H9 (cell line): ENCODE data around the gene SHC4. TPM values are rescaled to one million over a fixed set of nuclear protein-coding genes. Genes with fewer than 3 reads are reported as not detected.

ENCODE experiments used
- DNase-seq: peaks from one replicate; pipeline ENCODE4 v3.0.0-alpha.2; 2017
- H2AFZ ChIP-seq: one replicate; pipeline ENCODE4 v1.6.1; 2013; ENCODE audit warnings: mild to moderate bottlenecking, low read length, control low read depth, moderate library complexity
- H2AK5ac ChIP-seq: 2 replicates; pipeline ENCODE4 v1.6.1; 2013; ENCODE audit warnings: low read length, control low read depth, mixed read lengths; ENCODE audit not compliant: insufficient read length
- H2BK120ac ChIP-seq: one replicate; pipeline ENCODE4 v1.6.1; 2013; ENCODE audit warnings: low read depth, mild to moderate bottlenecking, low read length, control low read depth, inconsistent platforms; ENCODE audit not compliant: poor library complexity, severe bottlenecking
- H2BK12ac ChIP-seq: 2 replicates; pipeline ENCODE4 v1.6.1; 2013; ENCODE audit warnings: low read length, control low read depth, mixed read lengths, low read depth; ENCODE audit not compliant: insufficient read length
- H2BK15ac ChIP-seq: 2 replicates; pipeline ENCODE4 v1.6.1; 2013; ENCODE audit warnings: low read depth, low read length, control low read depth
- H2BK20ac ChIP-seq: one replicate; pipeline ENCODE4 v1.6.1; 2013; ENCODE audit warnings: low read depth, mild to moderate bottlenecking, low read length, control low read depth, inconsistent platforms; ENCODE audit not compliant: poor library complexity, severe bottlenecking
- H2BK5ac ChIP-seq: 2 replicates; pipeline ENCODE4 v1.6.1; 2013; ENCODE audit warnings: low read length, control low read depth, mixed read lengths; ENCODE audit not compliant: insufficient read length
- H3K14ac ChIP-seq: 2 replicates; pipeline ENCODE4 v1.6.1; 2013; ENCODE audit warnings: low read length, control low read depth; ENCODE audit not compliant: insufficient read depth
- H3K18ac ChIP-seq: 2 replicates; pipeline ENCODE4 v1.6.1; 2013; ENCODE audit warnings: low read depth, mild to moderate bottlenecking, mixed read lengths, low read length, control low read depth; ENCODE audit not compliant: insufficient read length
- H3K23ac ChIP-seq: 2 replicates; pipeline ENCODE4 v1.6.1; 2013; ENCODE audit warnings: low read length, control low read depth, mixed read lengths, low read depth; ENCODE audit not compliant: insufficient read length
- H3K23me2 ChIP-seq: 2 replicates; pipeline ENCODE4 v1.6.1; 2013; ENCODE audit warnings: low read depth, mild to moderate bottlenecking, mixed read lengths, low read length, control low read depth; ENCODE audit not compliant: insufficient read length, poor library complexity, severe bottlenecking
- H3K27ac ChIP-seq: 2 replicates; pipeline ENCODE4 v1.5.1; 2013; ENCODE audit warnings: low read length, control low read depth, mixed read lengths, low read depth; ENCODE audit not compliant: insufficient read length
- H3K27me3 ChIP-seq: 2 replicates; pipeline ENCODE4 v1.6.1; 2013; ENCODE audit warnings: low read length, control low read depth, inconsistent platforms; ENCODE audit not compliant: insufficient read depth
- H3K4ac ChIP-seq: 2 replicates; pipeline ENCODE4 v1.6.1; 2013; ENCODE audit warnings: low read depth, mild to moderate bottlenecking, control low read depth, inconsistent platforms, low read length, moderate library complexity
- H3K4me1 ChIP-seq: 2 replicates; pipeline ENCODE4 v1.6.1; 2013; ENCODE audit warnings: low read length, control low read depth, inconsistent platforms; ENCODE audit not compliant: insufficient read depth
- H3K4me2 ChIP-seq: 2 replicates; pipeline ENCODE4 v1.6.1; 2013; ENCODE audit warnings: low read length, control low read depth, mixed read lengths; ENCODE audit not compliant: insufficient read length, insufficient read depth
- H3K56ac ChIP-seq: 2 replicates; pipeline ENCODE4 v1.6.1; 2013; ENCODE audit warnings: low read depth, mild to moderate bottlenecking, mixed read lengths, low read length, control low read depth; ENCODE audit not compliant: insufficient read length
- H3K79me1 ChIP-seq: 2 replicates; pipeline ENCODE4 v1.6.1; 2013; ENCODE audit warnings: low read depth, mild to moderate bottlenecking, moderate library complexity, low read length, control low read depth, inconsistent platforms; ENCODE audit not compliant: insufficient read depth, poor library complexity, severe bottlenecking
- H3K79me2 ChIP-seq: 2 replicates; pipeline ENCODE4 v1.6.1; 2013; ENCODE audit warnings: low read length, control low read depth, inconsistent platforms; ENCODE audit not compliant: insufficient read depth
- H3K9ac ChIP-seq: 2 replicates; pipeline ENCODE4 v1.6.1; 2013; ENCODE audit warnings: low read length, control low read depth, mixed read lengths; ENCODE audit not compliant: insufficient read length; ENCODE audit errors: extremely low read depth
- H3K9me3 ChIP-seq: one replicate; pipeline ENCODE4 v1.6.1; 2013; ENCODE audit warnings: low read depth, low read length, inconsistent platforms; ENCODE audit not compliant: control insufficient read depth
- H3T11ph ChIP-seq: one replicate; pipeline ENCODE4 v1.6.1; 2013; ENCODE audit warnings: mild to moderate bottlenecking, low read length, control low read depth, inconsistent platforms
- H4K20me1 ChIP-seq: one replicate; pipeline ENCODE4 v1.6.1; 2013; ENCODE audit not compliant: control insufficient read depth, insufficient read length, insufficient read depth
- H4K5ac ChIP-seq: 2 replicates; pipeline ENCODE4 v1.6.1; 2013; ENCODE audit warnings: low read depth, mild to moderate bottlenecking, mixed read lengths, low read length, control low read depth; ENCODE audit not compliant: insufficient read length
- H4K8ac ChIP-seq: replicated peaks from 2 replicates; pipeline ENCODE4 v1.6.1; 2013; ENCODE audit warnings: low read length, control low read depth, mixed read lengths, low read depth; ENCODE audit not compliant: insufficient read length
- H4K91ac ChIP-seq: 2 replicates; pipeline ENCODE4 v1.6.1; 2013; ENCODE audit warnings: low read depth, mild to moderate bottlenecking, moderate library complexity, mixed read lengths, low read length, control low read depth; ENCODE audit not compliant: insufficient read length
- H3K27ac Mint-ChIP-seq, 3 experiments: 2 replicates in 2 of 3; 3 replicates in 1 of 3; pipeline ENCODE4 v1.8.0; 2020 to 2021; ENCODE audit warnings: mixed read lengths in 3 of 3, mild to moderate bottlenecking in 1 of 3, moderate library complexity in 1 of 3
- H3K27me3 Mint-ChIP-seq: 2 replicates; pipeline ENCODE4 v1.8.0; 2021; ENCODE audit warnings: low read depth, mild to moderate bottlenecking, moderate library complexity, mixed read lengths
- H3K36me3 Mint-ChIP-seq, 3 experiments: 2 replicates in 2 of 3; 3 replicates in 1 of 3; pipeline ENCODE4 v1.8.0; 2020 to 2021; ENCODE audit warnings: low read depth in 3 of 3, mixed read lengths in 3 of 3; ENCODE audit not compliant: insufficient read depth in 1 of 3
- H3K4me1 Mint-ChIP-seq, 2 experiments: 2 replicates each; pipeline ENCODE4 v1.8.0; 2020; ENCODE audit warnings: mixed read lengths in 2 of 2
- H3K4me3 Mint-ChIP-seq, 2 experiments: 2 replicates in 1 of 2; 3 replicates in 1 of 2; pipeline ENCODE4 v1.8.0; 2020 to 2021; ENCODE audit warnings: mild to moderate bottlenecking in 2 of 2, mixed read lengths in 2 of 2, moderate library complexity in 1 of 2
- H3K9me3 Mint-ChIP-seq, 2 experiments: 2 replicates in 1 of 2; 3 replicates in 1 of 2; pipeline ENCODE4 v1.8.0; 2020; ENCODE audit warnings: mild to moderate bottlenecking in 2 of 2, mixed read lengths in 2 of 2, moderate library complexity in 1 of 2
- CTCF ChIP-seq: fragments of 200-600 bp; sonication (generic); conservative IDR thresholded peaks from 3 replicates; pipeline ENCODE4 v1.8.0; 2021; ENCODE audit warnings: antibody characterized with exemption, mild to moderate bottlenecking
- WGBS: extraction: QIAGEN DNeasy Blood & Tissue Kit; methylation state at CpG from one replicate; pipeline ENCODE4 v1.1.7; 2013; ENCODE audit warnings: missing lambda C conversion rate, low lambda C conversion rate, mixed read lengths; ENCODE audit not compliant: insufficient read length; ENCODE audit errors: extremely low coverage; 5-methylcytosine and 5-hydroxymethylcytosine counted together
- total RNA-seq: library from RNA; stranded (reverse); gene quantifications from 2 replicates; pipeline ENCODE4 v1.2.1, GENCODE V29; 2021

Gene SHC4
- total RNA-seq, 1 experiment from 2014 or later, result 0.26 TPM

DNA sequence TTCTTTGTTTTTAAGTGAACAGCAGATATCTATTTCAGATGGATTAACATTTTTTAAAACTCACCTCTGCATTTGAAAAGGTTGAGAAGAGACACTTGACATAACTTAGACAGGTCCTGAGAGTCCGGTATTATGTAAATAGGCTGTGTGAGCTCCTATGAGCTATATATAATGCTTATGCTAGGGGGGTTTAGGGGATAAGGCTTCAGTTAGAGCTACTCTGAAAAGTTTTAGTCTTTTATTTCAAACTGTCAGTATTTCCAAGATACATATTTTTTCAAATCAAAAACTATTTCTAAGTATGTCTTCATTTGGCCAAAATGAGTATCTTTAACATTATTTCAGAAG, 16.9 kb downstream of the SHC4 start:
- H2BK15ac ChIP-seq, result no peak overlapping the region
- no peak overlapping the region for H3K56ac ChIP-seq
- H3K79me2 ChIP-seq, result no peaks in the 10 kb centered on the region
- H3K36me3 Mint-ChIP-seq, result no peaks in the 10 kb centered on the region
- H2BK5ac ChIP-seq, result no peak overlapping the region
- H3K9ac ChIP-seq, result no peak overlapping the region
- H3K4me1 Mint-ChIP-seq, result no peaks in the 10 kb centered on the region
- H2BK20ac ChIP-seq, result no peak overlapping the region
- H3K9me3 ChIP-seq, result no peaks in the 10 kb centered on the region
- H3K4me2 ChIP-seq, result no peak overlapping the region
- no peak overlapping the region for H2AFZ ChIP-seq
- H3K23me2 ChIP-seq, result no peaks in the 10 kb centered on the region
- H3K4ac ChIP-seq, result no peak overlapping the region
- no peak for DNase-seq
- no peak for TF ChIP-seq CTCF
- no peak overlapping the region for H3K4me3 Mint-ChIP-seq
- no peak overlapping the region for H2BK12ac ChIP-seq
- no peak overlapping the region for H4K8ac ChIP-seq
- no peaks in the 10 kb centered on the region for H3K27me3 ChIP-seq
- H3K23ac ChIP-seq, result no peak overlapping the region
- H4K20me1 ChIP-seq, result no peaks in the 10 kb centered on the region
- H3K79me1 ChIP-seq, result no peaks in the 10 kb centered on the region
- no peak overlapping the region for H3K18ac ChIP-seq
- H4K91ac ChIP-seq, result no peak overlapping the region
- no peak overlapping the region for H4K5ac ChIP-seq
- no peak overlapping the region for H3T11ph ChIP-seq
- H3K27me3 Mint-ChIP-seq, result no peaks in the 10 kb centered on the region
- no peaks in the 10 kb centered on the region for H3K9me3 Mint-ChIP-seq
- no peak overlapping the region for H2AK5ac ChIP-seq
- no peak overlapping the region for H3K14ac ChIP-seq
- H3K4me1 ChIP-seq, result no peaks in the 10 kb centered on the region
- no CpG with 5 or more reads among the region's 1 CpG for WGBS
- H3K27ac Mint-ChIP-seq, result no peak overlapping the region
- no peak overlapping the region for H3K27ac ChIP-seq
- no peak overlapping the region for H2BK120ac ChIP-seq
